GM18526 (cell line): ENCODE measurements around the gene RNASEH2B.

ENCODE experiments used
- POLR2A ChIP-seq: IDR thresholded peaks from 3 replicates; pipeline ENCODE4 v1.6.1; 2011; ENCODE audit not compliant: insufficient read length; ENCODE audit errors: extremely low read depth

The RNASEH2B gene

GRCh38 chr13:50893211-50893852 lies 16.3 kb upstream of the RNASEH2B start:
- TF ChIP-seq POLR2A, result no peak

- no peak for TF ChIP-seq POLR2A
Observed at GRCh38 chr13:50894012-50894411, 15.6 kb upstream of the RNASEH2B start.

- TF ChIP-seq POLR2A, result no peak
Observed at GRCh38 chr13:50894504-50894903, 15.1 kb upstream of the RNASEH2B start.

- no peak for TF ChIP-seq POLR2A
Observed at GRCh38 chr13:50898338-50898737, 11.3 kb upstream of the RNASEH2B start.

DNA sequence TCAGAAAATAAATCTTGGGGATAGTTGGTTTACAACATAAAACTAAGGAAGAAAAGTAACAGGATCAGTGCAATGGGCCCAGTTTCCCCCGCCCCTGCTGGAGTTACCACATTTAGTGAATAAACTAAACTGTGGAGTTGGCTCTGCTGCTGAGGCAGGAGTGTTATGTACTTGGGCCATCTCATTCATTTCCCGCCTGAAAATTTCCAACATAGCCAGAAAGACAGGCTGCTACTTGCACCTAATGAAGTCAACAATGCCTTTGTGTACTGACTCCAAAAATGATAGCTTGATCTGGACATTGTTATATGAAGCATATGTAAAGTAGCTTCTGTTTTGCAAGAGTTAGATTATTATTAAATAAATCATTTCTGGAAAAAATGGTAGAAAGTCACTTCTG lies 7.9 kb upstream of the RNASEH2B start:
- no peak for TF ChIP-seq POLR2A

DNA sequence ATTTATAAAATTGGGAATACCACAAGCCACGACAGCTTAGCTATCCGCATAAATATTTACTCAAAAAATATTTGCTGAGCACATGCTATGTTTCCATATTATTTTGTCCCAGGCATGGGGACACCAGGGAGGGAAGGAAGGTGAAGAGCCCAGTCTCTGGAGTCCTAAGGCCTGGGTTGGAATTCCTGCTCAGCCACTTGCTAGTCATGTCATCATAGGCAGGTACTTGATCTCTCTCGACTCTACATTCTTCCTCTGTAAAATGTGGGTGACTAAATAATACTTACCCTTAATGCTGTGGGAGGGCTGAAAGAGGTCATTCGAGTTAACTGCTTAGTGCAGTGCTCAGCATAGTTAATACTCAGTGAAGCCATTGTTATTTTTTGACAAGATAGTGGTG lies 4.3 kb upstream of the RNASEH2B start:
- no peak for TF ChIP-seq POLR2A

- TF ChIP-seq POLR2A, result no peak
Observed at GRCh38 chr13:50907781-50908180, 1.8 kb upstream of the RNASEH2B start.

DNA sequence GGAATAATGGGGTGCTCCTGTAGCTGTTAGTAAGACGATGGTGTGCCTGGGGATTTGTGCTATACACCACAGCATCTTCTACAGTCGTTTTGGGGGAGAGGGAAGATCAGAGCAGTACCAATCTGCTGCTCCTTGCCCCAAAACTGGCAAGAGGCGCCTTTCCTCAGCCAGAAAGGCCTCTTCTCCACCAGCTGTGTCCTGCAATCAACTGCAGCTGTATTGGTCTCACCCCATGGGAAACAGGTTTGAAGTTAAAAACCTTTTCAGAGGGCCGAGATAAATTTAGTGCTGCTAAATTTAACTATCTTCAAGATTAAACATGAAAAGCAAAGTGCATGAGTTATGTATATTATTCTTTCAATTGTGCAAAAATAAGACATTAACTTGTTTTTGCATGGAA lies 1.2 kb upstream of the RNASEH2B start:
- TF ChIP-seq POLR2A, result no peak

- TF ChIP-seq POLR2A, result no peak
Observed at GRCh38 chr13:50910485-50910805, 854 bp downstream of the RNASEH2B start.

DNA sequence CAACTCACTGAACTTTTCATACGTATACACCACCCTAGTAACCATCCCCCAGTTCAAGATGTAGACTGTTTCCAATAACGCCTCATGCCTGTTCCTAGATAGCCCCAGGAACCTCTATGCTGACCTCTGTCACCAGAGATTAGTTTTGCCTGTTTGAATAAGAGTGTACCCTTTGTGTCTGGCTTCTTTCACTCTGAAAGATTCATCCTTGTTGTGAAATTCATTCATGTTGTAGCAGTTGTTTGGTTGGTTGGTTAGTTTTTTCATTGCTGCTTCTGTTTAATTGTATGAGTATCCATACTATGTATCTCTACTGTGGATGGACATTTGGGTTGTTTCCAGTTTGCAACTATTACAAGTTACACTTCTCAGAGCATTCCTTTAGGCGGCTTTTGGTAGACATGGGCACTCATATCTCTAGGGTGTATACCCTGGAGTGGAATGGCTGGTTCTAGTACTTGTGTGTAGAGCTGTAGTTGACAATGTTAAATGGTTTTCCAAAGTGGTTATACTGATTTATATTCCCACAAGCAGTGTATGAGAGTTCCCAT lies 1.6 kb downstream of the RNASEH2B start:
- TF ChIP-seq POLR2A, result no peak

DNA sequence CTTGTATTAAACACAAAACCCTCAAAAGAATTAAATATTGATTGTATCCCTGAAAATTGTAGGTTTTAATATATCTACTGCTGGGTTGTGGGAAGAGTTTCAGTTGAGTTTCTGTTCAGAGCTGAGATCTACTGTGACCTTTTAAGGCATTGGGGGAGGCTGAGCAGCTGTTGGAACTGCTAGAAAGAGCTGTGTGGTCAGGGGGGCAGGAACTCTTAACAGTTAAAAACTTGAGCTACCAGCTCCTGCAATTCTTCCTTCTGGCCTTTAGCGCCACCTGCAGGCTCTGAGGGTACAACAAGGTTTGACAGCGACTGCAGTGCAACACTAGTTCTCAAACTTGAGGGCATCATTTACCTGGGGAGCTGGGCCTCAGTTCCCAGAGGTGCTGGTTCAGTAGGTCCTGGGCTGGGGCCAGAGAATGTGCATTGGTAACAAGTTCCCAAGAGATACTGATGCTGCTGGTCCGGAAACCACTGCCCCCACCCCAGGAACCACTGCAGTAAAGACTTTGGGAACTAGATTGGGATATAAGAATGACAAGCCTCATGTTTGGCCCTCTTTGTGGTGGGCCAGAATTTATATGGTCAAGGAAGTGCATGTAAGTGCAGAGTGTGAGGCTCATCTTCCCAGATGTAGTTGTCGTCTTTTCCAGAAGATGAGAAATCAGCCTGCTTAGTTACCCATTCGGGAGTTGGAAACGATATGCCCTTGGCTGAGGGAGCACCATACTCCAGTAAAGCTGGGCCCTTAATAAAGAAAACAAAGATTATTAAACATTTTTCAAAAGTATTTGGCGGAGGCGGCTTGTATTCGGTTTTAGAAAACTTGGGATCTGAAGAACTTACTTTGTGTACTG lies 2.6 kb downstream of the RNASEH2B start:
- TF ChIP-seq POLR2A, result peak; percentile 32

DNA sequence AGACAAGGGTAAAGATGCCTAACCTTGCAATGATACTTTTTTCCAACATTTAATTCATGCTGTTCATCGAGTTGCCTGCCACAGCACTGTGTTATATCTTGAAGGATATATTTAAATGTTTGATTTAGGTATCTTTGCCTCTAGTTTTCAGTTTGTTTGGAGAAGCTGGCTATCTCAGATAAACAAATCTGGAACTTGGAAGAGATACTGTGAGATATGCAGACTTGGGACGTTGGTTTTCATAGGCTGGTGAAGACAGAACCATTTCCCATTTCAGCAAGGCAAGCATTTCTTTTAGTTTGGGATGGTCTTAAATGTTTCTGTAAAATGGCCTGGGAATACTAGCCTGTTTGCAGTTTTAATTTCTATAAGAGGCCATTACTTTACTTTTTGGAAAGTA lies 3.3 kb downstream of the RNASEH2B start:
- no peak for TF ChIP-seq POLR2A

DNA sequence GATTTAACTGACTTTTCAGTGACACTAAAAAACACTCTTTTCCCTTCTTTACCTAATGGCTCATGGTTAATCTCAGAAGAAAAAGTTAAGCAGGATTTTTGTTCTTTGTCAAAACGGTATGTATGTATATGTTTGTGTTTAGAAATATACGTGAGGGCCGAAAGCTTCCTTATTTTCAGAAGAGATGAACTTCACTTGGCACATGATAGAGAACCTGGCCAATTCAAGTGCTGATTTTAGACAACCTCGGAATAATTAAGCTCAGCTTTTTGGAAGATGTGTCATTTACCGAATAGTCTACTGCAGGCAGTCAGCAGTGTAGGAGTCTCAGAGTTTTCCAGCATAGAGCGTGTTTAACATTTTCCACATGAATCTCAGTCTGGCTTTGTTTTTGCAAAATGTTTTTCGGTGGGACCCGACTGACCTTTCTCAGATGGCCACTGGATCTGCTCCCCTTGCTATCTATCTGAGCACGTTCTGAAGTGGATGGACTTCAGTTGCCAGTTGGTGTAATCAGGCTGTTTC lies 4.6 kb downstream of the RNASEH2B start:
- TF ChIP-seq POLR2A, result no peak

GRCh38 chr13:50914848-50915247 lies 5.3 kb downstream of the RNASEH2B start:
- no peak for TF ChIP-seq POLR2A

DNA sequence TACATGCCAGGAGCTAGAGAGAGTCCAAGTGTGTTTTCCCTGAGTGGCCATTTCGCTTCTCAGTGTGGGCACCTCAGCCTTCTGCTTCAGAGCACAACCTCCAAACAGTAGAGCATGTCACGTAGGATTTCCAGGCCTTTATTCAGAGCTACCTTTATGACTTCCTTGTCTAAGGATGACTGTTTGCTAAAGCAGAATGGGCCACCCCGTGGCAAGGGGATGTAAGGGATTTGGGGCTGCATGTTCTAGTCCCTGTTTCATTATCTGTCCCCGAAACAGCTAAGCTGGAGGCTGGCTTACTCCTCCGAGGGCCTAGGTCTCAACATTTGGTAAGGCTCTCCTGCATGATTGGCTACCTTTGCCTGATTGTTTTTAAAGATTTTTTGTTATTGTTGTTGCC lies 6.0 kb downstream of the RNASEH2B start:
- no peak for TF ChIP-seq POLR2A

DNA sequence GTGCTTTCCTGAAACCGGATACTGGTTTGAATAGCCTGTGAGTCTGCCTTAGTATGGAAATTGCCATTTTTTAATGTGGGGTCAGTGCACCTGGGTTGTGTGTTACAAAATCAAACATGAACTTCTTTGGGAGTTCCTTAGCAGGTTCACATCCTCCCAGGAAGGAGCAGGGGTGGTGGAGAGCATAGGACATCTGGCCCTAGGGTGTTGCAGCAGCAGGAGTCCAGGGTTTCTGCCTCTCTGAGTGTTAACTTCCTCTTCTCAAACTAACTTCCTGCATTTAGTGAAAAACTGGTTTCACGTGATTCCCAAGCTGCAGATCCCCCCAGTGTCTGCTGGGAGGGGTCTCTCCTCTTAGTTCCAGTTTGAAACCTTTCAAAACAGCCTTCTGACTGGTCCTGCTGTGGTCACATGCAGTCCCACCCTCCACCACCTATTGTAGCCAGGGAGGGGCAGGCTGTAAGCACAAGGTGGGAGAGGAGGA lies 7.2 kb downstream of the RNASEH2B start:
- no peak for TF ChIP-seq POLR2A
